HepG2 (cell line): ENCODE results near the gene ADAMTS18. TPM values are rescaled to one million over a fixed set of nuclear protein-coding genes. Genes with fewer than 3 reads are reported as not detected.

ENCODE experiments used
- ATAC-seq: fragments of 200-7000 bp; cut with Tn5 transposase; 3 replicates; pipeline ENCODE4 v1.9.1; 2020; ENCODE audit warnings: mild to moderate bottlenecking, moderate library complexity
- BruUV-seq: library from RNA; stranded (reverse); fragments of 400-500 nt; replicated peaks from 2 replicates; lab custom pipeline; 2021; lab: Mats Ljungman, UMichigan
- CTCF ChIA-PET: fragments of 300-600 bp; formaldehyde crosslinking; extraction: SDS; loops from one replicate; lab custom pipeline; 2021; ENCODE audit warnings: low total read pairs, inconsistent platforms, low intra/inter-chr PET ratio; lab: Yijun Ruan, JAX
- POLR2A ChIA-PET: fragments of 350-600 bp; sonication (Branson Sonifier 250); formaldehyde crosslinking; loops from one replicate; lab custom pipeline; 2020; ENCODE audit warnings: antibody characterized with exemption, inconsistent platforms; lab: Yijun Ruan, JAX
- DNase-seq: peaks from one replicate; pipeline ENCODE4 v3.0.0-alpha.2; 2015; ENCODE audit warnings: low spot score
- FAIRE-seq: peaks from 3 replicates; lab custom pipeline; 2011; peaks lifted over from hg19 to GRCh38; lab: Jason Lieb, UNC
- H2AFZ ChIP-seq: one replicate; pipeline ENCODE4 v1.6.1; 2011; ENCODE audit warnings: low read length, inconsistent platforms
- H3K27ac ChIP-seq: fragments of 300-600 bp; 3 replicates; pipeline ENCODE4 v1.8.0; 2011; ENCODE audit warnings: mixed run types, mild to moderate bottlenecking, mixed read lengths, low read length, inconsistent platforms; ENCODE audit not compliant: insufficient read depth; ENCODE audit errors: extremely low read length
- H3K27me3 ChIP-seq, 2 experiments: fragments of 200-600 bp in 1 of 2; 2 replicates in 1 of 2; 3 replicates in 1 of 2; pipeline versions ENCODE4 v1.6.0 to v1.8.0; 2011; ENCODE audit warnings: low read length in 2 of 2, mild to moderate bottlenecking in 2 of 2, moderate library complexity in 2 of 2, inconsistent platforms in 1 of 2; ENCODE audit not compliant: insufficient read depth in 2 of 2, control insufficient read depth in 1 of 2
- H3K36me3 ChIP-seq, 2 experiments: fragments of 200-600 bp in 1 of 2; replicated peaks in 1 of 2; 2 replicates in 1 of 2; 3 replicates in 1 of 2; pipeline versions ENCODE4 v1.5.1 to v1.8.0; 2011; ENCODE audit warnings: low read length in 2 of 2, inconsistent platforms in 1 of 2; ENCODE audit not compliant: insufficient read depth in 2 of 2, control insufficient read depth in 1 of 2
- H3K4me1 ChIP-seq: 2 replicates; pipeline ENCODE4 v1.5.1; 2012; ENCODE audit warnings: low read length, inconsistent platforms; ENCODE audit not compliant: insufficient read depth
- H3K4me2 ChIP-seq: 2 replicates; pipeline ENCODE4 v1.6.0; 2011; ENCODE audit warnings: low read depth, low read length, inconsistent platforms
- H3K4me3 ChIP-seq, 3 experiments: fragments of 200-600 bp in 1 of 3; sonication (generic), shearing (Covaris generic) in 1 of 3; replicated peaks in 1 of 3; 2 replicates each; pipeline ENCODE4 v1.5.1; 2011 to 2016; ENCODE audit warnings: low read length in 3 of 3, inconsistent platforms in 2 of 3, low read depth in 2 of 3, mild to moderate bottlenecking in 2 of 3, control low read depth in 1 of 3, mixed read lengths in 1 of 3; ENCODE audit not compliant: insufficient read depth in 1 of 3
- H3K79me2 ChIP-seq: one replicate; pipeline ENCODE4 v1.6.1; 2011; ENCODE audit warnings: low read length, inconsistent platforms; ENCODE audit not compliant: insufficient read depth
- H3K9ac ChIP-seq: 2 replicates; pipeline ENCODE4 v1.6.0; 2011; ENCODE audit warnings: mild to moderate bottlenecking, low read depth, low read length, inconsistent platforms; ENCODE audit not compliant: insufficient read depth
- H3K9me3 ChIP-seq: 2 replicates; pipeline ENCODE4 v1.5.1; 2012; ENCODE audit warnings: mild to moderate bottlenecking, low read length
- H4K20me1 ChIP-seq: 2 replicates; pipeline ENCODE4 v1.6.0; 2011; ENCODE audit warnings: inconsistent platforms, mild to moderate bottlenecking, low read length, moderate library complexity; ENCODE audit not compliant: insufficient read depth
- ATAD3A ChIP-seq: sonication (generic); formaldehyde crosslinking; IDR thresholded peaks from 2 replicates; pipeline ENCODE4 v1.4.0; 2020; ENCODE audit warnings: missing genetic modification reagents
- IKZF1 ChIP-seq: fragments of 450-650 bp; IDR thresholded peaks from 2 replicates; pipeline ENCODE4 v1.7.1; 2016
- KLF13 ChIP-seq: sonication (generic); formaldehyde crosslinking; IDR thresholded peaks from 2 replicates; pipeline ENCODE4 v1.4.0; 2020; ENCODE audit warnings: mild to moderate bottlenecking, missing genetic modification reagents
- NR3C1 ChIP-seq: sonication (generic); formaldehyde crosslinking; IDR thresholded peaks from 2 replicates; pipeline ENCODE4 v1.4.0; 2020; ENCODE audit warnings: missing genetic modification reagents
- PRDM15 ChIP-seq: sonication (generic); formaldehyde crosslinking; IDR thresholded peaks from 2 replicates; pipeline ENCODE4 v1.4.0; 2020; ENCODE audit warnings: missing genetic modification reagents
- SP5 ChIP-seq: IDR thresholded peaks from 2 replicates; pipeline ENCODE4 v1.6.1; 2016; ENCODE audit warnings: low read depth, borderline replicate concordance
- TOE1 ChIP-seq: sonication (generic); formaldehyde crosslinking; IDR thresholded peaks from 2 replicates; pipeline ENCODE4 v1.4.0; 2020; ENCODE audit warnings: mild to moderate bottlenecking, missing genetic modification reagents
- U2AF2 ChIP-seq: fragments of 200-400 bp; formaldehyde crosslinking; IDR thresholded peaks from 2 replicates; pipeline ENCODE4 v1.6.1; 2017; ENCODE audit warnings: low read depth, mild to moderate bottlenecking, low read length
- ZKSCAN5 ChIP-seq: sonication (generic); formaldehyde crosslinking; IDR thresholded peaks from 2 replicates; pipeline ENCODE4 v1.5.1; 2020; ENCODE audit warnings: mild to moderate bottlenecking, missing genetic modification reagents
- ZNF280B ChIP-seq: sonication (generic); formaldehyde crosslinking; IDR thresholded peaks from 2 replicates; pipeline ENCODE4 v1.5.0; 2020; ENCODE audit warnings: missing genetic modification reagents, mild to moderate bottlenecking, borderline replicate concordance
- ZNF337 ChIP-seq: sonication (generic); formaldehyde crosslinking; IDR thresholded peaks from 2 replicates; pipeline ENCODE4 v1.5.1; 2020; ENCODE audit warnings: missing genetic modification reagents, low read depth, mild to moderate bottlenecking, borderline replicate concordance
- ZNF678 ChIP-seq: sonication (generic); formaldehyde crosslinking; IDR thresholded peaks from 2 replicates; pipeline ENCODE4 v1.4.0; 2020; ENCODE audit warnings: mild to moderate bottlenecking, missing genetic modification reagents
- ZNF737 ChIP-seq: sonication (generic); formaldehyde crosslinking; IDR thresholded peaks from 2 replicates; pipeline ENCODE4 v1.5.0; 2020; ENCODE audit warnings: missing genetic modification reagents, mild to moderate bottlenecking, borderline replicate concordance
- WGBS: methylation state at CpG from one replicate; pipeline ENCODE4 v1.1.6; 2017; ENCODE audit warnings: low lambda C conversion rate; 5-methylcytosine and 5-hydroxymethylcytosine counted together
- in situ Hi-C: cut with HindIII; loops from 2 replicates; pipeline ENCODE4 v1.10.0; 2017; ENCODE audit warnings: low pct_unique_long_range_greater_than_20kb; ENCODE audit not compliant: extremely low pct_ligation_motif_present
- intact Hi-C: fragments of 100-400 bp; cut with micrococcal nuclease; formaldehyde crosslinking; loops from one replicate; pipeline ENCODE4 v1.10.0; 2022; ENCODE audit not compliant: unreplicated experiment
- polyA plus RNA-seq, 8 experiments: library from polyadenylated mRNA; depleted of rRNA in 3 of 8; stranded (reverse) in 7 of 8; unstranded in 1 of 8; fragments of >200 nt; fragmentation: Illumina TruSeq in 4 of 8; extraction: Trizol in 4 of 8; gene quantifications; 2 replicates each; pipeline versions ENCODE4 v1.2.1 to v1.2.3, GENCODE V29; 2011 to 2016; ENCODE audit warnings: low read depth in 4 of 8, missing spikeins in 1 of 8, mixed read lengths in 1 of 8; ENCODE audit not compliant: insufficient read depth in 1 of 8
- total RNA-seq, 5 experiments: library from RNA; depleted of rRNA; stranded (reverse); fragments of >200 nt; fragmentation: Illumina TruSeq; extraction: Trizol; gene quantifications; 2 replicates each; pipeline ENCODE4 v1.2.3, GENCODE V29; 2016; ENCODE audit warnings: low read depth in 1 of 5

ADAMTS18 gene
- total and polyA plus RNA-seq, 2 of the 13 experiments (the other 11 are each of a cell fraction or from before 2014, with no cell fraction given), result 0.01 TPM; not detected in 1

GRCh38 chr16:77432264-77432663 is 2.6 kb downstream of the ADAMTS18 start:
- no peaks in the 10 kb centered on the region for H4K20me1 ChIP-seq
- H3K4me2 ChIP-seq, result no peak overlapping the region
- ATAC-seq, result no peak
- H2AFZ ChIP-seq, result no peak overlapping the region
- DNase-seq, result no peak
- intact Hi-C loops, result no loop called here
- no peak overlapping the region for H3K4me3 ChIP-seq
- ChIA-PET POLR2A (no interaction called here), CTCF (no interaction called here)
- no peaks in the 10 kb centered on the region for H3K36me3 ChIP-seq
- no peaks in the 10 kb centered on the region for H3K79me2 ChIP-seq
- H3K9ac ChIP-seq, result no peak overlapping the region
- H3K27me3 ChIP-seq, result peaks cover 5 to 47% of the 10 kb centered on the region in 2 experiments; a peak in 4 of 5 replicates
- in situ Hi-C loops, result no loop called here
- no peaks in the 10 kb centered on the region for H3K4me1 ChIP-seq
- TF ChIP-seq NR3C1 (CRISPR knock-in tag), result no peak
- TF ChIP-seq TOE1 (CRISPR knock-in tag), result no peak
- TF ChIP-seq ZNF337 (CRISPR knock-in tag), result no peak
- TF ChIP-seq U2AF2, result no peak
- no TSS peak for BruUV-seq
- H3K27ac ChIP-seq, result no peak overlapping the region
- no peaks in the 10 kb centered on the region for H3K9me3 ChIP-seq
- no peak for FAIRE-seq

GRCh38 chr16:77430787-77431585 is 3.8 kb downstream of the ADAMTS18 start:
- Histone ChIP-seq H3K9ac (no peak overlapping the region), H4K20me1 (no peaks in the 10 kb centered on the region), H3K4me3 (no peak overlapping the region), H3K79me2 (no peaks in the 10 kb centered on the region), H2AFZ (no peak overlapping the region), H3K36me3 (no peaks in the 10 kb centered on the region), H3K27ac (no peak overlapping the region), H3K4me1 (no peaks in the 10 kb centered on the region), H3K27me3 (peaks cover 5 to 37% of the 10 kb centered on the region in 2 experiments; a peak in 4 of 5 replicates), H3K9me3 (no peaks in the 10 kb centered on the region), H3K4me2 (no peak overlapping the region)
- CTCF ChIA-PET, result no interaction called here
- no peak for DNase-seq
- BruUV-seq, result no TSS peak
- POLR2A ChIA-PET, result no interaction called here
- in situ Hi-C loops (no loop called here), intact Hi-C loops (no loop called here)
- ATAC-seq, result no peak
- no peak for FAIRE-seq
- WGBS, result 28% methylated on average over 17 of the region's 17 CpGs
- TF ChIP-seq TOE1 (CRISPR knock-in tag) (no peak), ZNF280B (no peak), IKZF1 (no peak), PRDM15 (CRISPR knock-in tag) (no peak), ATAD3A (CRISPR knock-in tag) (no peak), KLF13 (no peak), ZNF678 (no peak), ZNF737 (CRISPR knock-in tag) (no peak), SP5 (CRISPR knock-in tag) (no peak), ZKSCAN5 (CRISPR knock-in tag) (no peak)
